ENCODE data around the gene TTC23. TPM values are rescaled to one million over a fixed set of nuclear protein-coding genes. Genes with fewer than 3 reads are reported as not detected.

TTC23 gene
- total RNA-seq, 2 donors from 2014 or later: 0.30 TPM; not detected in 1

GRCh38 chr15:99163271-99164062 lies 85.9 kb downstream of the TTC23 start:
- Mint-ChIP-seq H3K4me1 (peaks cover 3% of the 10 kb centered on the region), H3K36me3 (ENCODE audit: low read depth) (no peaks in the 10 kb centered on the region), H3K4me3 (no peak overlapping the region), H3K27me3 (no peaks in the 10 kb centered on the region), H3K27ac (peak overlapping the region; percentile 69)
- DNase-seq (no peak), ATAC-seq (peak; percentile 74)
- no peaks in the 10 kb centered on the region for H3K9me3 ChIP-seq (ENCODE audit: control insufficient read depth, low read length, poor library complexity, severe bottlenecking)

DNA sequence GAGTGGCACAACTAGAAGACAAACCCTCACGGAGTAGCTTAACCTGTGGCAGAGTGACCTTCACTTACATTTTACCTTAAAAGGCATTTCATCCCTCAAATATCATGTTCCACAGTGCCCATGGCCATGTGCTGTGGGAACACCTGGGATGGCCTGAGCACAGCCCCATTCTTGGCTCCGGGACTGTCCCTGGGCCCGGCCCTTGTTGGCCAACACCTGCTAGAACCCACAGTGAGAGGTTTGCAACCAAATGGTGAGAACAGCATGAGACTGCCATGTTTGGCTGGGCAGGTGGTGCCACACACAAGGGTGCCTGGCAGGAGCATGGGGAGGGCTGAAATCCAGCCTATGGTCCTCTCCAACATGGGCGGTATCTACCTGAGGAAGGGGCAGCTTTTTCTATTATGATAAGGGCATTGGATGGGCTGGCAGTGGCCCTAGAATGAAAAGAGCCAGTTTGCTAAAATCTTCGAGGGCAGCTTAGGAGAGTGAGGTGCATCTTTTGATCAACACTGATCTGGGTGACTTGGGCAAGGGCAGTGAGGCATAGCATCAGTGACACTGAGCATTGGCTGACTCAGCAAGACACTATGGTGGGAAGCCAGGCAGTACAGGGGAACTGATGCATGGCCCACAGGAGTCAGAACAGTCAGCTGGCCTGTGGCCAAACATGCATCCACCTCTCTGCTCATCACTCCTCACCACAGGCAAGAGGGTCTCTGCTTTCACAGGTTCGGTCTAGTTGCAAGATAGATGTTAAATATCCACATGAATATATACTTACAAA lies 90.6 kb downstream of the TTC23 start:
- peaks cover 7% of the 10 kb centered on the region for H3K27me3 Mint-ChIP-seq
- H3K36me3 Mint-ChIP-seq (ENCODE audit: low read depth): peaks cover 2% of the 10 kb centered on the region
- no peak for DNase-seq
- ATAC-seq: no peak
- no peak overlapping the region for H3K4me3 Mint-ChIP-seq
- peaks cover 3% of the 10 kb centered on the region for H3K4me1 Mint-ChIP-seq
- H3K27ac Mint-ChIP-seq: no peak overlapping the region
- H3K9me3 ChIP-seq (ENCODE audit: control insufficient read depth, low read length, poor library complexity, severe bottlenecking): no peaks in the 10 kb centered on the region

GRCh38 chr15:99157456-99157855 lies 91.9 kb downstream of the TTC23 start:
- Mint-ChIP-seq H3K36me3 (ENCODE audit: low read depth) (peaks cover 2% of the 10 kb centered on the region), H3K27ac (no peak overlapping the region), H3K4me1 (no peaks in the 10 kb centered on the region), H3K27me3 (peaks cover 7% of the 10 kb centered on the region), H3K4me3 (no peak overlapping the region)
- ATAC-seq (no peak), DNase-seq (no peak)
- H3K9me3 ChIP-seq (ENCODE audit: control insufficient read depth, low read length, poor library complexity, severe bottlenecking): no peaks in the 10 kb centered on the region

- Mint-ChIP-seq H3K27me3 (peaks cover 12% of the 10 kb centered on the region), H3K36me3 (ENCODE audit: low read depth) (peaks cover 2% of the 10 kb centered on the region), H3K27ac (no peak overlapping the region), H3K4me3 (no peak overlapping the region), H3K4me1 (no peaks in the 10 kb centered on the region)
- DNase-seq: no peak
- no peak for ATAC-seq
- no peaks in the 10 kb centered on the region for H3K9me3 ChIP-seq (ENCODE audit: control insufficient read depth, low read length, poor library complexity, severe bottlenecking)
These were observed 93.4 kb downstream of the TTC23 start for GRCh38 chr15:99155961-99156443.

DNA sequence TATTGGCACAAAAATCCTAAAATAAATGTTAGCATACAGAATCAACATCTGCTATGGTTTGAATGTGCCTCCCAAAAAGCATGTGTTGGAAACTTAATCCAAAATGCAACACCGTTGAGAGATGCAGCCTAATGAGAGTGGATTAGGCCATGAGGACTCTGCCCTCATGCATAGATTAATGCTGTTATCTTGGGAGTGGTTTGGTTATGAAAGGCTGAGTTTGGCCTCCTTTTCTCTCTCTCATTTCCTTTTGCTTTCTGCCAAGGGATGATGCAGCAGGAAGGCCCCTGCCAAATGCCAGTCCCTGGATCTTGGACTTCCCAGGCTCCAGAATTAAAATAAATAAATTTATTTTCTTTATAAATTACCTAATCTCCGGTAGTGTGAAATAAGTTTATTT lies 95.1 kb downstream of the TTC23 start:
- H3K4me3 Mint-ChIP-seq: no peak overlapping the region
- H3K36me3 Mint-ChIP-seq (ENCODE audit: low read depth): peaks cover 2% of the 10 kb centered on the region
- ATAC-seq (no peak), DNase-seq (no peak)
- peaks cover 18% of the 10 kb centered on the region for H3K27me3 Mint-ChIP-seq
- H3K9me3 ChIP-seq (ENCODE audit: control insufficient read depth, low read length, poor library complexity, severe bottlenecking): no peaks in the 10 kb centered on the region
- H3K4me1 Mint-ChIP-seq: no peaks in the 10 kb centered on the region
- H3K27ac Mint-ChIP-seq: no peak overlapping the region

DNA sequence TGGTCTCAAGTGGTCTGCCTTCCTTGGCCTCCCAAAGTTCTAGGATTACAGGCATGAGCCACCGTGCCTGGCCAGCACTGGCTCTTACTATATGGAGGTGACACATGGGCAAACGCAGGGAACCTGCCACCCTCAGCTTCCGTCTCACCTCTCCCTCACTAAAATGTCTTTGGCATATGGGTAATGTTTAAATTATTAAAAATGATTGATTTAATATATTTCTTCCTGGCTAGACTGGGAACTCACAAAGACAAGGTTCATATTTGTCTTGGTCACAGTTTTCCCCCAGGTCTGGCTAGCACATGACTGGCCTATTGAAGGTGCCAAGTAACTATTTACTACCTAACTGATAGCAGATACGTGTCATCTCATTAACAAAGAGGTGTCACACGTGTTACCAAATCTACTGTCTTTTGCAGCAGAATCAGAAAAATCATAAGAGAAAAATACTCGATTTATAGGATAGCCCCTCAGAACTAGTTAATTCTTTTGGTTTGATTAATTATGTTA lies 96.3 kb downstream of the TTC23 start:
- Mint-ChIP-seq H3K36me3 (ENCODE audit: low read depth) (no peaks in the 10 kb centered on the region), H3K27ac (no peak overlapping the region), H3K4me3 (no peak overlapping the region), H3K27me3 (peaks cover 16% of the 10 kb centered on the region), H3K4me1 (no peaks in the 10 kb centered on the region)
- DNase-seq (no peak), ATAC-seq (no peak)
- no peaks in the 10 kb centered on the region for H3K9me3 ChIP-seq (ENCODE audit: control insufficient read depth, low read length, poor library complexity, severe bottlenecking)

GRCh38 chr15:99151156-99151555 lies 98.2 kb downstream of the TTC23 start:
- ATAC-seq: no peak
- Mint-ChIP-seq H3K27me3 (peaks cover 10% of the 10 kb centered on the region), H3K27ac (no peak overlapping the region), H3K36me3 (ENCODE audit: low read depth) (no peaks in the 10 kb centered on the region), H3K4me3 (no peak overlapping the region), H3K4me1 (no peaks in the 10 kb centered on the region)
- no peak for DNase-seq
- no peaks in the 10 kb centered on the region for H3K9me3 ChIP-seq (ENCODE audit: control insufficient read depth, low read length, poor library complexity, severe bottlenecking)

GRCh38 chr15:99149366-99149765 lies 100.0 kb downstream of the TTC23 start:
- H3K4me1 Mint-ChIP-seq: no peaks in the 10 kb centered on the region
- H3K27me3 Mint-ChIP-seq: peaks cover 13% of the 10 kb centered on the region
- H3K9me3 ChIP-seq (ENCODE audit: control insufficient read depth, low read length, poor library complexity, severe bottlenecking): no peaks in the 10 kb centered on the region
- no peak for DNase-seq
- no peak overlapping the region for H3K27ac Mint-ChIP-seq
- no peaks in the 10 kb centered on the region for H3K36me3 Mint-ChIP-seq (ENCODE audit: low read depth)
- H3K4me3 Mint-ChIP-seq: no peak overlapping the region
- no peak for ATAC-seq

DNA sequence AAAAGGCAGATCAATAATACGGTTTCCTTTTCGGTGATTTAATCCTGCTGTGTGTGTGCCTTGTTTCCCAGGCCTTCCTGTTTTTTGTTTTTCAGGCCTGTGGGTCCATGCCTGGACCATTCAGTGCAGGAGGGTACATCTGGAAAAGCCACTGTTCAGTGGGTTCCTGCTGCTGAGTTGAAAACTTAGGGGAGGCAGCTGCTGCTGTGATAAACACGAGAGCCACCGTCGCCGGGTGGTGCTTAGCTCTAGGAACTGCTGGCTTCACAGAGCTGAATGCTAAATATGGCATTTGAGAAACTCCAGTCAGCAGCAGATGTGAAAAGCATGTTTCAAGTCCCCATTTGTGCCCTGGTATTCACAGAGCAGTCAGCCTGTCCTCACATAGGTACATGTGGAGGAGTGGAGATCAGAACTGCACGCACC lies 100.5 kb downstream of the TTC23 start:
- H3K27me3 Mint-ChIP-seq: peaks cover 14% of the 10 kb centered on the region
- H3K4me1 Mint-ChIP-seq: no peaks in the 10 kb centered on the region
- no peak for DNase-seq

GRCh38 chr15:99146661-99147060 lies 102.7 kb downstream of the TTC23 start:
- Mint-ChIP-seq H3K4me3 (no peak overlapping the region), H3K36me3 (ENCODE audit: low read depth) (no peaks in the 10 kb centered on the region), H3K4me1 (no peaks in the 10 kb centered on the region), H3K27ac (no peak overlapping the region), H3K27me3 (peaks cover 14% of the 10 kb centered on the region)
- no peak for DNase-seq
- H3K9me3 ChIP-seq (ENCODE audit: control insufficient read depth, low read length, poor library complexity, severe bottlenecking): no peaks in the 10 kb centered on the region
- ATAC-seq: no peak

More for the DNA sequence above, 100.5 kb downstream of the TTC23 start:
- H3K4me3 Mint-ChIP-seq: no peak overlapping the region
- no peaks in the 10 kb centered on the region for H3K36me3 Mint-ChIP-seq (ENCODE audit: low read depth)
- H3K9me3 ChIP-seq (ENCODE audit: control insufficient read depth, low read length, poor library complexity, severe bottlenecking): no peaks in the 10 kb centered on the region
- no peak overlapping the region for H3K27ac Mint-ChIP-seq
- ATAC-seq: no peak

DNA sequence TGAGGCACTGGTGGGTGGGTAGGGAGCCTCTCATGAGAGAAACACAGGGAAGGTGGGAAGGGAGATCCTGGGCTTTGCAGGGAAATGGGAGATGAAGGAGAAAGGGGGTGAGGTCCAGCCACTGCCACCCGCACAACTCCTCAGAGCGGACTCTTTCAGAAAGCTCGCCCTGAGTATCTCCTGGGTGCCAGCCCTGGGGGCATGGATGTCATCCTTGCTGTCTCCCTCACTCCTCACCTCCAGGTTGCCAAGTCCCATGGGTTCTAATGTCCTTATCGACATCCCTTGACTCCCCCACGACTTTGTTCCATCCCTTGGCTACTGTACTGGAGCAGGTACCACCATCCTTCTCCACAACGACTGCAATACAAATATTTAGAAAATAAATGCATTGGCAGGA lies 103.6 kb downstream of the TTC23 start:
- peaks cover 7% of the 10 kb centered on the region for H3K27me3 Mint-ChIP-seq
- no peaks in the 10 kb centered on the region for H3K9me3 ChIP-seq (ENCODE audit: control insufficient read depth, low read length, poor library complexity, severe bottlenecking)
- no peaks in the 10 kb centered on the region for H3K4me1 Mint-ChIP-seq
- no peaks in the 10 kb centered on the region for H3K36me3 Mint-ChIP-seq (ENCODE audit: low read depth)
- ATAC-seq: no peak
- no peak overlapping the region for H3K4me3 Mint-ChIP-seq
- H3K27ac Mint-ChIP-seq: no peak overlapping the region
- DNase-seq: no peak

GRCh38 chr15:99145005-99145404 lies 104.4 kb downstream of the TTC23 start:
- H3K27me3 Mint-ChIP-seq: peaks cover 4% of the 10 kb centered on the region
- H3K9me3 ChIP-seq (ENCODE audit: control insufficient read depth, low read length, poor library complexity, severe bottlenecking): no peaks in the 10 kb centered on the region
- no peaks in the 10 kb centered on the region for H3K36me3 Mint-ChIP-seq (ENCODE audit: low read depth)
- ATAC-seq (no peak), DNase-seq (no peak)
- H3K4me3 Mint-ChIP-seq: no peak overlapping the region
- no peaks in the 10 kb centered on the region for H3K4me1 Mint-ChIP-seq
- no peak overlapping the region for H3K27ac Mint-ChIP-seq

Data from T-helper 17 cell (primary cell).